KMS-11 (cell line): ENCODE data around the gene FCRL6.

Source experiments
- H2AFZ ChIP-seq: fragments of 200-600 bp; sonication (generic); 2 replicates; pipeline ENCODE4 v1.6.1; 2016; ENCODE audit warnings: antibody characterized with exemption, mixed run types, low read depth
- H3K27ac ChIP-seq: fragments of 200-600 bp; sonication (generic); 2 replicates; pipeline ENCODE4 v1.6.1; 2016; ENCODE audit warnings: mild to moderate bottlenecking, mixed run types
- H3K27me3 ChIP-seq: fragments of 200-600 bp; sonication (generic); 2 replicates; pipeline ENCODE4 v1.6.1; 2017; ENCODE audit warnings: mild to moderate bottlenecking, low read depth, mixed run types, moderate library complexity; ENCODE audit not compliant: insufficient read depth
- H3K36me3 ChIP-seq: fragments of 200-600 bp; sonication (generic); 2 replicates; pipeline ENCODE4 v1.6.1; 2017; ENCODE audit warnings: mild to moderate bottlenecking, mixed run types; ENCODE audit not compliant: insufficient read depth
- H3K4me1 ChIP-seq: fragments of 200-600 bp; sonication (generic); 2 replicates; pipeline ENCODE4 v1.6.1; 2016; ENCODE audit warnings: mild to moderate bottlenecking, low read depth, mixed run types; ENCODE audit not compliant: poor library complexity, severe bottlenecking
- H3K4me2 ChIP-seq: fragments of 200-600 bp; sonication (generic); 2 replicates; pipeline ENCODE4 v1.7.0; 2016; ENCODE audit warnings: mild to moderate bottlenecking, mixed run types
- H3K4me3 ChIP-seq: fragments of 200-600 bp; sonication (generic); IDR thresholded peaks from 2 replicates; pipeline ENCODE4 v1.6.1; 2017; ENCODE audit warnings: low read depth, low read length, mixed read lengths; ENCODE audit not compliant: insufficient read depth
- H3K79me2 ChIP-seq: fragments of 200-600 bp; sonication (generic); 2 replicates; pipeline ENCODE4 v1.6.1; 2016; ENCODE audit warnings: low read depth, mixed run types; ENCODE audit not compliant: insufficient read depth
- H3K9ac ChIP-seq: fragments of 200-600 bp; sonication (generic); 2 replicates; pipeline ENCODE4 v1.6.1; 2016; ENCODE audit warnings: mild to moderate bottlenecking, mixed run types
- H4K20me1 ChIP-seq: fragments of 200-600 bp; sonication (generic); 2 replicates; pipeline ENCODE4 v1.6.1; 2016; ENCODE audit warnings: mild to moderate bottlenecking, mixed run types; ENCODE audit not compliant: insufficient read depth
- CTCF ChIP-seq: fragments of 200-600 bp; sonication (generic); conservative IDR thresholded peaks from 2 replicates; pipeline ENCODE4 v1.6.1; 2017; ENCODE audit warnings: low read depth, mild to moderate bottlenecking, antibody characterized with exemption, low read length, moderate library complexity, mixed read lengths

The FCRL6 gene

GRCh38 chr1:159823406-159823805 lies 21.2 kb downstream of the FCRL6 start:
- Histone ChIP-seq H3K4me3 (no peak overlapping the region), H3K27me3 (no peaks in the 10 kb centered on the region), H3K79me2 (no peaks in the 10 kb centered on the region), H3K27ac (no peak overlapping the region), H3K9ac (no peak overlapping the region), H3K36me3 (no peaks in the 10 kb centered on the region), H2AFZ (no peak overlapping the region), H4K20me1 (no peaks in the 10 kb centered on the region), H3K4me2 (no peak overlapping the region), H3K4me1 (peaks cover 4% of the 10 kb centered on the region)
- no peak for TF ChIP-seq CTCF

DNA sequence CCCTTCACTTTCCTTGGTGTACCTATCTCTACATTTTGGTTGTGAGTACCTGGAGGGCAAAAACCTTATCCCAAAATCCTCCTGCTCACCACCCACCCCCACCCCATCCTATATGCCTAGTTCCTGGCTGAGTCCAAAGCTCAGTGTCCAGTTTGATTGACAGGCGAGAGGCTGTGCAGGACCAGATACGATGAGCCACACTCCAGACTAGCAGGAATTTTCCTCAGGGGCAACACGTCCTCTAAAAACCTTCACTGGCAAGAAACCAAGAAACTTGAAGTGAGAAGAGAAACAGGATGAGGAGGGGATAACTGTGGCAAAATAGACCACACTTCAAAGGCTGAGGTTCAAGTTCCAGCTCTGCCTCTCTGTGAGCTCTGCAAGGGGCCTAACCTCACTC lies 23.4 kb downstream of the FCRL6 start:
- H4K20me1 ChIP-seq = no peaks in the 10 kb centered on the region
- H3K36me3 ChIP-seq = no peaks in the 10 kb centered on the region
- H3K4me2 ChIP-seq = no peak overlapping the region
- no peak overlapping the region for H3K9ac ChIP-seq
- no peak overlapping the region for H3K4me3 ChIP-seq
- H3K27me3 ChIP-seq = no peaks in the 10 kb centered on the region
- H3K4me1 ChIP-seq = peaks cover 4% of the 10 kb centered on the region
- H2AFZ ChIP-seq = no peak overlapping the region
- no peak for TF ChIP-seq CTCF
- no peaks in the 10 kb centered on the region for H3K79me2 ChIP-seq
- no peak overlapping the region for H3K27ac ChIP-seq

GRCh38 chr1:159826441-159827101 lies 24.4 kb downstream of the FCRL6 start, which contains the start of gene SLAMF8:
SLAMF8 (plus strand) TSS chr1:159826873; CDS start chr1:159826899, 26 bp downstream.
- H3K27me3 ChIP-seq = no peaks in the 10 kb centered on the region
- H3K4me2 ChIP-seq = no peak within 1 kb of the TSS
- no peak within 1 kb of the TSS for H3K9ac ChIP-seq
- H2AFZ ChIP-seq = no peak within 1 kb of the TSS
- 0 out of 2 replicates have a peak, but pooled peaks have one; percentile 5 for TF ChIP-seq CTCF
- H3K79me2 ChIP-seq = no peaks in the 10 kb centered on the region
- H3K4me3 ChIP-seq = no peak within 1 kb of the TSS
- H3K27ac ChIP-seq = no peak within 1 kb of the TSS
- H3K4me1 ChIP-seq = peaks cover 4% of the 10 kb centered on the region
- H4K20me1 ChIP-seq = no peaks in the 10 kb centered on the region
- H3K36me3 ChIP-seq = no peaks in the 10 kb centered on the region

GRCh38 chr1:159827102-159827490 lies 24.9 kb downstream of the FCRL6 start:
- no peak for TF ChIP-seq CTCF
- Histone ChIP-seq H2AFZ (no peak overlapping the region), H4K20me1 (no peaks in the 10 kb centered on the region), H3K27me3 (no peaks in the 10 kb centered on the region), H3K4me1 (peaks cover 4% of the 10 kb centered on the region), H3K9ac (no peak overlapping the region), H3K27ac (no peak overlapping the region), H3K36me3 (no peaks in the 10 kb centered on the region), H3K4me3 (no peak overlapping the region), H3K79me2 (no peaks in the 10 kb centered on the region), H3K4me2 (no peak overlapping the region)
